ENCODE results near the gene UBTD2. TPM values are rescaled to one million over a fixed set of nuclear protein-coding genes. Genes with fewer than 3 reads are reported as not detected.
"Not testable (repeated sequence)": the region's sequence is repeated elsewhere in the genome, so short reads cannot be mapped to it uniquely, and the experiment has no call there.

UBTD2 gene
- total and polyA plus RNA-seq, 2 of the 4 experiments (the other 2 are of a cell fraction), result 11.2 to 20.6 TPM

DNA sequence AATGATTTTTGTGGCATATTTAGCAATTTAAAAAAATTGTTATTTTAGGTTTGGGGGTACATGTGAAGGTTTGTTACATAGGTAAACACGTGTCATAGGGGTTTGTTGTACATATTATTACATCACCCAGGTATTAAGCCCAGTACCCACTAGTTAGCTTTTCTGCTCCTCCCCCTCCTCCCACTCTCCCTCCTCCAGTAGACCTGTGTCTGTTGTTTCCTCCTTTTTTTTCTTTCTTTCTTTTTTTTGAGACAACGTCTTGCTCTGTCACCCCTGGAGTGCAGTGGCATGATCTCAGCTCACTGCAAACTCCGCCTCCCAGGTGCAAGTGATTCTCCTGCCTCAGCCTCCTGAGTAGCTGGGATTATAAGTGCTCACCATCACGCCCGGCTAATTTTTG is 8.3 kb upstream of the UBTD2 start:
- H3K27ac ChIP-seq (ENCODE audit: insufficient read depth, low read length); DNase-seq; H3K9ac ChIP-seq (ENCODE audit: low read depth, low read length); H4K8ac ChIP-seq (ENCODE audit: low read depth in 2 of 2, low read length in 2 of 2); H4K20me1 ChIP-seq (ENCODE audit: insufficient read depth, low read length); H2AFZ ChIP-seq (replicated peaks; ENCODE audit: low read length, poor library complexity); H2AK9ac ChIP-seq (replicated peaks; ENCODE audit: low read depth, low read length, poor library complexity); H3K36me3 ChIP-seq (ENCODE audit: control insufficient read depth, insufficient read depth, low read length); H3K18ac ChIP-seq (ENCODE audit: low read depth, low read length); H3K27me3 ChIP-seq (ENCODE audit: control insufficient read depth, insufficient read depth, low read length); H2BK15ac ChIP-seq (ENCODE audit: low read depth, low read length); H2BK120ac ChIP-seq (ENCODE audit: low read depth, low read length); H2AK5ac ChIP-seq (ENCODE audit: low read depth, low read length); H2BK20ac ChIP-seq (ENCODE audit: low read depth, low read length); H3K4me2 ChIP-seq (ENCODE audit: low read depth, low read length); H3K4ac ChIP-seq (ENCODE audit: low read depth, low read length); dilution Hi-C loops (cut with HindIII; ENCODE audit: low sequenced_read_pairs, unreplicated experiment); ATAC-seq (ENCODE audit: low read depth); H3K79me1 ChIP-seq (ENCODE audit: low read depth in 1 of 2, low read length in 2 of 2); H3K4me3 ChIP-seq (ENCODE audit: insufficient read depth, low read depth, low read length); H3K9me3 ChIP-seq (ENCODE audit: control insufficient read depth, insufficient read depth, low read length); H4K91ac ChIP-seq (ENCODE audit: insufficient read depth, low read depth, low read length); H3K9me1 ChIP-seq (ENCODE audit: insufficient read depth, low read length); H3K14ac ChIP-seq (replicated peaks; ENCODE audit: low read depth, low read length); H4K5ac ChIP-seq (ENCODE audit: low read depth, low read length); H3K4me1 ChIP-seq (ENCODE audit: control insufficient read depth, insufficient read depth, low read length); BruUV-seq (replicated peaks); H3K23ac ChIP-seq (ENCODE audit: low read depth, low read length); H2BK5ac ChIP-seq (ENCODE audit: low read depth, low read length, poor library complexity, severe bottlenecking); H3K56ac ChIP-seq (ENCODE audit: extremely low read depth, insufficient read depth, low read length): not testable (repeated sequence)
- no CpG with 5 or more reads among the region's 5 CpGs for WGBS, 2 experiments (ENCODE audit: extremely low coverage in 2 of 2, insufficient read length in 1 of 2)
- in situ Hi-C loops (cut with MboI; ENCODE audit: low sequenced_read_pairs) (loop anchor here (25.0 kb wide), 1 partner anchor 880 kb away; the partner anchor contains the start of gene FGF18), intact Hi-C loops (cut with micrococcal nuclease) (loop anchor here (5.0 kb wide), 1 partner anchor 380 kb away; no protein-coding TSS in a partner anchor)
- ChIA-PET CTCF (interaction anchor here (0.7 to 0.8 kb wide), 2 partner anchors 103 to 169 kb away, joined by 3 to 5 read pairs; partner anchors contain the start of gene STK10), POLR2A (ENCODE audit: unreplicated experiment) (interaction anchor here (0.9 kb wide), 1 partner anchor 9 kb away, joined by 3 read pairs; the partner anchor contains the start of gene UBTD2)
